NCI-H1694 treated with DMSO at 0.1 percent for 48 hours (cell line): Measurements from ENCODE around the gene CIC.

Experiments
- DNase-seq: peaks from one replicate; lab custom pipeline; 2025; lab: John Stamatoyannopoulos, UW

Gene CIC

GRCh38 chr19:42268704-42269477 lies at the start of gene CIC:
TSS of gene CIC (plus strand) at chr19:42269252. CDS start at chr19:42271784, 2,532 bp downstream.
- peak; percentile 100 for DNase-seq

- DNase-seq: peak; percentile 95
Measured at GRCh38 chr19:42219812-42220750, 49.0 kb upstream of the CIC start, which contains the start of gene ZNF526. TSS of gene ZNF526 (plus strand) at chr19:42220312. CDS start at chr19:42224404, 4,092 bp downstream.

GRCh38 chr19:42220751-42221097 lies 48.3 kb upstream of the CIC start:
- no peak for DNase-seq

- DNase-seq: no peak
Measured at GRCh38 chr19:42224940-42225717, 43.9 kb upstream of the CIC start.

GRCh38 chr19:42225718-42226292 lies 43.2 kb upstream of the CIC start:
- no peak for DNase-seq

- DNase-seq: no peak
Measured at GRCh38 chr19:42226886-42227285, 42.2 kb upstream of the CIC start.

GRCh38 chr19:42228641-42229040 lies 40.4 kb upstream of the CIC start:
- no peak for DNase-seq

- DNase-seq: no peak
Measured at GRCh38 chr19:42229301-42229854, 39.7 kb upstream of the CIC start.

- DNase-seq: no peak
Measured at GRCh38 chr19:42229855-42230351, 39.1 kb upstream of the CIC start.

- no peak for DNase-seq
Measured at GRCh38 chr19:42230571-42230970, 38.5 kb upstream of the CIC start.

- DNase-seq: no peak
Measured at GRCh38 chr19:42232435-42232834, 36.6 kb upstream of the CIC start.

GRCh38 chr19:42233106-42233505 lies 35.9 kb upstream of the CIC start:
- DNase-seq: no peak

- DNase-seq: no peak
Measured at GRCh38 chr19:42233678-42234292, 35.3 kb upstream of the CIC start.

- DNase-seq: no peak
Measured at GRCh38 chr19:42234364-42234763, 34.7 kb upstream of the CIC start.

- no peak for DNase-seq
Measured at GRCh38 chr19:42235181-42235580, 33.9 kb upstream of the CIC start.

GRCh38 chr19:42239544-42240220 lies 29.4 kb upstream of the CIC start:
- DNase-seq: no peak

- no peak for DNase-seq
Measured at GRCh38 chr19:42241279-42241678, 27.8 kb upstream of the CIC start.

GRCh38 chr19:42242069-42242511 lies 27.0 kb upstream of the CIC start:
- DNase-seq: no peak

- DNase-seq: peak; percentile 100
Measured at GRCh38 chr19:42242512-42243409, 26.3 kb upstream of the CIC start, which contains the start of gene GSK3A. TSS of gene GSK3A (minus strand) at chr19:42242602. CDS start at chr19:42242465, 137 bp downstream.
